A549 (cell line): Measurements from ENCODE around the gene TECR.

ENCODE experiments used
- RAD21 ChIP-seq, 2 experiments: fragments of >200 bp in 1 of 2; sonication (Bioruptor Twin) in 1 of 2; formaldehyde crosslinking in 1 of 2; IDR thresholded peaks in 1 of 2; conservative IDR thresholded peaks in 1 of 2; 2 replicates in 1 of 2; 3 replicates in 1 of 2; pipeline ENCODE4 v1.6.1; 2012 to 2018; ENCODE audit warnings: inconsistent platforms in 1 of 2
- TF ChIP-seq, protein P1 (sequence below): IDR thresholded peaks from 2 replicates; pipeline ENCODE4 v1.6.1; 2012; ENCODE audit warnings: low read depth, borderline replicate concordance
- TF ChIP-seq, protein P2 (sequence below): fragments of >200 bp; sonication (Bioruptor Twin); formaldehyde crosslinking; IDR thresholded peaks from 3 replicates; pipeline ENCODE4 v1.5.1; 2016
- TF ChIP-seq, protein P3 (sequence below): fragments of 450-650 bp; IDR thresholded peaks from 2 replicates; pipeline ENCODE4 v1.6.1; 2014; ENCODE audit warnings: antibody characterized with exemption

DNA sequence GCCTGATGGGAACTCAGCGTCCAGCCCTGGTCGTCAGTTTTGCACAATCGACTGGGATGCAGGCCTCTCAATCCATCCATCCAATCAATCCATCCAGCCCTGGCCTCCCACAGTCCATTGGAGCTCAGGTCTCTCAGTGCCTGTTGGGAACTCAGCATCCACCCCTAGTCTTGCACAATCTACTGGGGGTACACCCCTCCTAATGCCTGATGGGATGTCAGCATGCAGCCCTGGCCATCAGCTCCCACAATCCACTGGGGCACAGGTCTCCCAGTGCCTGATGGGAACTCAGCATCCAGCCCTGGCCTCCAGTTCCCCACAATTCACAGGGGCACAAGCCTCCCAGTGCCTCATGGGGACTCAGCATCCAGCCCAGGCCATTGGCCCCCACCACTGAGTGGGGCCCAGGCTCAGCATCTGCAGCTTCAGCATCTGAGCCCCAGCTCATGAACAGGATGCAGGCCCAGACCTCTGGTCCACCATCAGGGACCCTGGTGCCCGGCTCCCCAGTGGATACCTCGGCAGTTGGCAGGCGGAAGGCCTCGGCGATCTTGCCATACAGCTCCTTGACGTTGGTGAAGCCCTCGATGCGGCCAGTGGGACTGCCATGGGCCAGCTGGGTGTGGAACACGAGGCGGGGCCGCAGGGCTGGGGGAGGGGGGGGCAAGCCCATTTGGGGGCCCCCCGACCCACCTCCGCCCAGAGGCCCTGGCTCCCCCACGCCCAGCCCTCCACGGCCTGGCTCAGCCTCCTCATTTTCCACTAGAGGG, 47.0 kb upstream of the TECR start:
- TF ChIP-seq, protein P1, sequence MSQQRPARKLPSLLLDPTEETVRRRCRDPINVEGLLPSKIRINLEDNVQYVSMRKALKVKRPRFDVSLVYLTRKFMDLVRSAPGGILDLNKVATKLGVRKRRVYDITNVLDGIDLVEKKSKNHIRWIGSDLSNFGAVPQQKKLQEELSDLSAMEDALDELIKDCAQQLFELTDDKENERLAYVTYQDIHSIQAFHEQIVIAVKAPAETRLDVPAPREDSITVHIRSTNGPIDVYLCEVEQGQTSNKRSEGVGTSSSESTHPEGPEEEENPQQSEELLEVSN: no peak
- TF ChIP-seq, protein P2, sequence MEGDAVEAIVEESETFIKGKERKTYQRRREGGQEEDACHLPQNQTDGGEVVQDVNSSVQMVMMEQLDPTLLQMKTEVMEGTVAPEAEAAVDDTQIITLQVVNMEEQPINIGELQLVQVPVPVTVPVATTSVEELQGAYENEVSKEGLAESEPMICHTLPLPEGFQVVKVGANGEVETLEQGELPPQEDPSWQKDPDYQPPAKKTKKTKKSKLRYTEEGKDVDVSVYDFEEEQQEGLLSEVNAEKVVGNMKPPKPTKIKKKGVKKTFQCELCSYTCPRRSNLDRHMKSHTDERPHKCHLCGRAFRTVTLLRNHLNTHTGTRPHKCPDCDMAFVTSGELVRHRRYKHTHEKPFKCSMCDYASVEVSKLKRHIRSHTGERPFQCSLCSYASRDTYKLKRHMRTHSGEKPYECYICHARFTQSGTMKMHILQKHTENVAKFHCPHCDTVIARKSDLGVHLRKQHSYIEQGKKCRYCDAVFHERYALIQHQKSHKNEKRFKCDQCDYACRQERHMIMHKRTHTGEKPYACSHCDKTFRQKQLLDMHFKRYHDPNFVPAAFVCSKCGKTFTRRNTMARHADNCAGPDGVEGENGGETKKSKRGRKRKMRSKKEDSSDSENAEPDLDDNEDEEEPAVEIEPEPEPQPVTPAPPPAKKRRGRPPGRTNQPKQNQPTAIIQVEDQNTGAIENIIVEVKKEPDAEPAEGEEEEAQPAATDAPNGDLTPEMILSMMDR: no peak
- TF ChIP-seq, protein P3, sequence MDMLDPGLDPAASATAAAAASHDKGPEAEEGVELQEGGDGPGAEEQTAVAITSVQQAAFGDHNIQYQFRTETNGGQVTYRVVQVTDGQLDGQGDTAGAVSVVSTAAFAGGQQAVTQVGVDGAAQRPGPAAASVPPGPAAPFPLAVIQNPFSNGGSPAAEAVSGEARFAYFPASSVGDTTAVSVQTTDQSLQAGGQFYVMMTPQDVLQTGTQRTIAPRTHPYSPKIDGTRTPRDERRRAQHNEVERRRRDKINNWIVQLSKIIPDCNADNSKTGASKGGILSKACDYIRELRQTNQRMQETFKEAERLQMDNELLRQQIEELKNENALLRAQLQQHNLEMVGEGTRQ: no peak
- TF ChIP-seq RAD21 (conservative IDR thresholded peaks at IDR 0.05 in 1 of 2, IDR thresholded peaks at IDR 0.05 in 1 of 2): no peak
